Measurements from ENCODE around the gene FOXO3B. TPM values are rescaled to one million over a fixed set of nuclear protein-coding genes. Genes with fewer than 3 reads are reported as not detected.

Gene FOXO3B
- 1.2 and 1.8 TPM in 2 replicates for total RNA-seq

GRCh38 chr17:18681767-18682571 lies at the start of gene FOXO3B:
Gene FOXO3B, minus strand, starts transcription at chr17:18682314. Its CDS starts 663 bp downstream, at chr17:18681651.

GRCh38 chr17:18644291-18644690 lies 37.8 kb downstream of the FOXO3B start, which contains the start of gene TBC1D28:
Gene TBC1D28, minus strand, starts transcription at chr17:18644391. Its CDS starts 3,039 bp downstream, at chr17:18641352.

Other genes with a start within 250 kb of the FOXO3B start
- gene LGALS9C, start 205.5 kb downstream of the FOXO3B start, total RNA-seq: not detected in 2 replicates
- gene TBC1D28, start 37.9 kb downstream of the FOXO3B start, total RNA-seq: not detected in 2 replicates
- under 0.01 TPM in 2 replicates for gene FBXW10, start 61.7 kb upstream of the FOXO3B start, total RNA-seq
- gene TVP23B, start 98.9 kb upstream of the FOXO3B start, total RNA-seq: 46.9 and 50.1 TPM in 2 replicates
- gene PRPSAP2, start 175.8 kb upstream of the FOXO3B start, total RNA-seq: 39.7 and 40.7 TPM in 2 replicates